Measurements from ENCODE around the gene NLK.
"Not testable (repeated sequence)": the region's sequence is repeated elsewhere in the genome, so short reads cannot be mapped to it uniquely, and the experiment has no call there.

The NLK gene

DNA sequence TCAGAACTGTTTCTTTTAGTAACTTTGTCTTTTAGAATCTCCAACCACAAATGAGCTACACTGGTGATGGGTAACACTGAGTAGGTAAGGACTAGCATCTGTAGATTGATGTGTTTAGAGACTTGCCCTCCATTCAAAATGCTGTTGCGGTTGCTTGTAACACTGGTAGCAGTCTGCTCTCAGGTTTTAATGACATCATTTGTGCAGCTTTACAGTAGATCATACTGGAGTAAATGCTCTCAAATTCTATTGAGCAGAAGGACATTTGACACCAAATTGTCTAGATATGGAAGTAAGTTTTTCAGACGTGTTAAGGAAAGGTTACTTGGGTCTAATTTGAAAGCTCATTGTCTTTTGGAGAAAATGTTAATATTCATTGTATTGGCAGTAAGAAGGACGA, 98.8 kb downstream of the NLK start:
- Histone ChIP-seq H3K27me3 (ENCODE audit: control insufficient read depth, insufficient read depth, low read length, poor library complexity, severe bottlenecking) (no peaks in the 10 kb centered on the region), H3K4me3 (ENCODE audit: insufficient read depth, low read depth, low read length) (no peak overlapping the region), H3K9me3 (ENCODE audit: control insufficient read depth, low read length) (no peaks in the 10 kb centered on the region), H3K4me1 (ENCODE audit: control insufficient read depth, insufficient read depth, low read length) (peaks cover 8% of the 10 kb centered on the region), H3K36me3 (ENCODE audit: control insufficient read depth, insufficient read depth, low read length) (no peaks in the 10 kb centered on the region), H3K27ac (ENCODE audit: insufficient read depth, low read depth, low read length, poor library complexity, severe bottlenecking) (no peak overlapping the region)
- 93% methylated on average over 3 of the region's 3 CpGs for WGBS, 2 experiments

DNA sequence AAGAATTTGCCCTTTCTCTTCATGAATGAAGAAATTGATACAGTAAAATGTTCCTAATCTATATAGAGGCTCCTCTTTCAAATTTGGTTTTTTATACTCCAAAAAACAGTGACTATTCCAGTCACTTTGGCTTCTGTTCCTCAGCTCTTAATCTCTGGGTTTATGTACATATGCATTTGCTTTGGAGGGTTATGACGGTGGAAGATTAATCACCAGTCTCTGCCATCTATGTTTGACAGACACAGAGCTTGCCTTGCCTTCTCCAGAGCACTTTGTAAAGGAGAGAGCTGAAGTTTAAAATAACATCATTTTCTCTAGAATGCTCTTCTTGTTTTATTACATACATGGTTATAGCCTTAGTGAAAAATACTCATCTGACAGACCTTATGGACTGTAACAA, 99.3 kb downstream of the NLK start:
- H3K27ac ChIP-seq (ENCODE audit: insufficient read depth, low read depth, low read length, poor library complexity, severe bottlenecking) = no peak overlapping the region
- WGBS, 2 experiments = 94 to 100% methylated on average over 1 of the region's 1 CpG
- peaks cover 8% of the 10 kb centered on the region for H3K4me1 ChIP-seq (ENCODE audit: control insufficient read depth, insufficient read depth, low read length)
- no peak overlapping the region for H3K4me3 ChIP-seq (ENCODE audit: insufficient read depth, low read depth, low read length)
- no peaks in the 10 kb centered on the region for H3K27me3 ChIP-seq (ENCODE audit: control insufficient read depth, insufficient read depth, low read length, poor library complexity, severe bottlenecking)
- H3K36me3 ChIP-seq (ENCODE audit: control insufficient read depth, insufficient read depth, low read length) = no peaks in the 10 kb centered on the region
- H3K9me3 ChIP-seq (ENCODE audit: control insufficient read depth, low read length) = no peaks in the 10 kb centered on the region

DNA sequence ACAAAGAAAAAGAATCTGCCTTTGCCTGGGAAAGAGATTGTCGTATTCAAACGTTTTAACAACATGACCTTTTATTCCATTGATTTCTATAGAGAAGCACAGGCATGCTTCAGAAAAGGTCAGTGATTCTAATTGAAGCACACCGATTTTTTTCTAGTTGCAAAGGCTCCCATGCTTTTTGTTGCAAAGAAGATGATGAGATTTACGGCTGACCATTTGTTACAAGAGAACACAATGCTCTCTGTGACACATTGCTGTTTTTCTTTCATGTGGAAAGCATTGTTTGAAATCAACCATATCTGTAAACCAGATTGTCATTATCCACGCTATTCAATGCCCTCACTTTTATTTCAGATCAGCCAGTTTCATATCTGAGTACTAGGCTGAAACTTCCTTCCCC, 99.8 kb downstream of the NLK start:
- H3K27me3 ChIP-seq (ENCODE audit: control insufficient read depth, insufficient read depth, low read length, poor library complexity, severe bottlenecking) = no peaks in the 10 kb centered on the region
- H3K9me3 ChIP-seq (ENCODE audit: control insufficient read depth, low read length) = no peaks in the 10 kb centered on the region
- H3K27ac ChIP-seq (ENCODE audit: insufficient read depth, low read depth, low read length, poor library complexity, severe bottlenecking) = no peak overlapping the region
- no peak overlapping the region for H3K4me3 ChIP-seq (ENCODE audit: insufficient read depth, low read depth, low read length)
- H3K36me3 ChIP-seq (ENCODE audit: control insufficient read depth, insufficient read depth, low read length) = no peaks in the 10 kb centered on the region
- peaks cover 8% of the 10 kb centered on the region for H3K4me1 ChIP-seq (ENCODE audit: control insufficient read depth, insufficient read depth, low read length)
- WGBS, 2 experiments = 76% methylated on average over 5 of the region's 5 CpGs

DNA sequence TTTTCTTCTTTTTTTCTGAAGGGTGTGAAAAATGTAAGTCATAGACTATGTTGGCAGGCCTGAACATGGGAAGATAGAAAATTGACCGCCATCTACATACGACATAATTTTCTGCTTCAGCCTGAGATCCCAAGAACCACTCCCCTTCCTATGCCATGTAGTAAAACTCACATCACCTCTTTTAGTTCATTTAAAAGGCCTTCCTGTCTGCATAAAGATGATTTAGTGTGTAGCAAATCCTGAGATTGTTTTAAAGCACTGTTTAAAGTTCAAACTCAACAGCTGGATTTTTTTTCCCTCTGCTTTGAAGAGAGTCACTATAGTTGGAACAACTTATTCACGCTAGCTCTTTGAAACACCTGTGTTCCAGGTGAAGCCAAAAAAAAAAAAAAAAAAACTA, 101.5 kb downstream of the NLK start:
- no peaks in the 10 kb centered on the region for H3K36me3 ChIP-seq (ENCODE audit: control insufficient read depth, insufficient read depth, low read length)
- no peaks in the 10 kb centered on the region for H3K9me3 ChIP-seq (ENCODE audit: control insufficient read depth, low read length)
- no peak overlapping the region for H3K4me3 ChIP-seq (ENCODE audit: insufficient read depth, low read depth, low read length)
- H3K4me1 ChIP-seq (ENCODE audit: control insufficient read depth, insufficient read depth, low read length) = peaks cover 8% of the 10 kb centered on the region
- H3K27ac ChIP-seq (ENCODE audit: insufficient read depth, low read depth, low read length, poor library complexity, severe bottlenecking) = no peak overlapping the region
- WGBS, 2 experiments = 94 to 96% methylated on average over 3 of the region's 3 CpGs
- H3K27me3 ChIP-seq (ENCODE audit: control insufficient read depth, insufficient read depth, low read length, poor library complexity, severe bottlenecking) = no peaks in the 10 kb centered on the region

DNA sequence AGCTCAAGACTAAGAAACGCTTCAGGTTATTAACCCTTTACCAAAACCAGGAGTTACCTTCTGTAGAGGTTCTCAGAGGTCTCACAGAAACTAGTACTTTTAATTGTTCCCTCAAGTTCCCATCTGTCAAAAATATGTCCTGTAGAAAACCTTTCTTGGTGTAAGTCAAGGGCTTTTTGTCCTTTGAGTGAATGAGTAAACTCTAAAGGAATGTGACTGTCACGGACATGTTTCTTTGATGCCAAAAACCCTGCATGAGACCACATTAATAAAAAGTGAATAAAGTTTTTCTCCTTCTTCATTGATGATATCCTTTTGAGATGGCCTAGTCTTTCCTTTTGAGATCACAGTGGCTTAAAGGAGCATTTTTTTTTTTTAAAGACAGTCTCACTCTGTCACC, 102.9 kb downstream of the NLK start:
- H3K9me3 ChIP-seq (ENCODE audit: control insufficient read depth, low read length) = no peaks in the 10 kb centered on the region
- peaks cover 8% of the 10 kb centered on the region for H3K4me1 ChIP-seq (ENCODE audit: control insufficient read depth, insufficient read depth, low read length)
- no peaks in the 10 kb centered on the region for H3K27me3 ChIP-seq (ENCODE audit: control insufficient read depth, insufficient read depth, low read length, poor library complexity, severe bottlenecking)
- WGBS, 2 experiments = 85% methylated on average over 2 of the region's 2 CpGs
- H3K27ac ChIP-seq (ENCODE audit: insufficient read depth, low read depth, low read length, poor library complexity, severe bottlenecking) = no peak overlapping the region
- no peaks in the 10 kb centered on the region for H3K36me3 ChIP-seq (ENCODE audit: control insufficient read depth, insufficient read depth, low read length)
- H3K4me3 ChIP-seq (ENCODE audit: insufficient read depth, low read depth, low read length) = no peak overlapping the region

DNA sequence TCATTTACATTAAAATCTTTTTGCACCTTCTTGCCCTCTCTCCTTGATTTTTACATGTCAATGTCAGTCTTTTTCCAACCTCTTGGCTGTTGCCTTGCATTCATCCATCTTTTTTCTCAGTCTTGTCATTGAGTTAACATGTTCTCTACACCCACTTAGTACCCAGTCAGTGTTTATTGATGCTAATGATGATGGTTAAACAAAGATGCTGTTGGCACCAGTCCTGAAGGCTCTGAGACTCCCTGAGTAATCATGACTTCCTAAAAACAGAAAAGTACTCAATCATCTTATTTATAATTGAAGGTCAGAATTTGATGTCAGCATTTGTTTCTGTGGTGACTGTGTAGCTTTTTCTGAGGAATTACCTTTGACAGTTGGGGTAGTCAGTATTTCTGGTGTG, 104.5 kb downstream of the NLK start:
- Histone ChIP-seq H3K4me3 (ENCODE audit: insufficient read depth, low read depth, low read length) (no peak overlapping the region), H3K4me1 (ENCODE audit: control insufficient read depth, insufficient read depth, low read length) (peaks cover 10% of the 10 kb centered on the region), H3K9me3 (ENCODE audit: control insufficient read depth, low read length) (no peaks in the 10 kb centered on the region), H3K27ac (ENCODE audit: insufficient read depth, low read depth, low read length, poor library complexity, severe bottlenecking) (no peak overlapping the region), H3K27me3 (ENCODE audit: control insufficient read depth, insufficient read depth, low read length, poor library complexity, severe bottlenecking) (no peaks in the 10 kb centered on the region), H3K36me3 (ENCODE audit: control insufficient read depth, insufficient read depth, low read length) (no peaks in the 10 kb centered on the region)

DNA sequence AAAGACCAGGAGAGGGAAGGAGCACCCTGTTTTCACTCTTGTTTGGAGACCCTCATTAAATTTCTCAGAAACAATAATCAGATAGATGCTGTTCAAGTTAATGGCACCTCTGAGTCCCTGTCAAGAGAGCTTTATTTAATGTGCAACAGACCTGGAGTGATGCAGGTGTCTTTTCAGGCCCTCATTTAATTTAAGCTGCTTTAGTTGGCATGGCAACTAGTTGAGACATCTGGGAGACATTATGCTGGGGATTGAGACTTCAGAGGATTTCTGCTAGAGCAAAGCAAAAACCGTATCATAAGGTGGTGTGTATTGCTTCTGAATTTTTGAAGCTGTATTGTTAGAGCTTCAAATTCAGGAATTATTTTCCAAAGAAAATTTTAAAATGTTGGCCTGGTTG, 108.5 kb downstream of the NLK start:
- Histone ChIP-seq H3K4me1 (ENCODE audit: control insufficient read depth, insufficient read depth, low read length) (peaks cover 4% of the 10 kb centered on the region), H3K27ac (ENCODE audit: insufficient read depth, low read depth, low read length, poor library complexity, severe bottlenecking) (no peak overlapping the region), H3K36me3 (ENCODE audit: control insufficient read depth, insufficient read depth, low read length) (no peaks in the 10 kb centered on the region), H3K4me3 (ENCODE audit: insufficient read depth, low read depth, low read length) (no peak overlapping the region), H3K9me3 (ENCODE audit: control insufficient read depth, low read length) (no peaks in the 10 kb centered on the region), H3K27me3 (ENCODE audit: control insufficient read depth, insufficient read depth, low read length, poor library complexity, severe bottlenecking) (no peaks in the 10 kb centered on the region)
- WGBS, 2 experiments = 74 to 87% methylated on average over 1 of the region's 1 CpG

DNA sequence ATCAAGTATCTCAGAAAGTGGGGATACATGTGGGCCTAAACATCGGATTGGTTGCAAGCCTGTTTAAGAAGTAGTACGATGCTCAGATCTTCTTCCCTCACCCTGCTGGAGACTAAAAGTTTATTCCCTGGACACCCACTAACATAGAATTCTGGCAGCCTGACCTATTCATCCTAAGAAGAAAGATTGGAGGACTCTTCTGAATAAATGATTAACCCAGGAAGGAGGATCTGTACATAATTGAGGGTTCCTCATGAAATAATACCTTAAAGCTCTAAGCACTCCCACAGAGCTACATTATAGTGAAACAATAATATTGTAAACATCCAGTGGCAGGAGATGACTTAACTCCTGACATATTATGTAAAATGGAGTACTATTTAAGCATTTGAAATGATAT, 111.7 kb downstream of the NLK start:
- Histone ChIP-seq H3K36me3 (ENCODE audit: control insufficient read depth, insufficient read depth, low read length) (no peaks in the 10 kb centered on the region), H3K9me3 (ENCODE audit: control insufficient read depth, low read length) (no peaks in the 10 kb centered on the region), H3K4me3 (ENCODE audit: insufficient read depth, low read depth, low read length) (no peak overlapping the region), H3K4me1 (ENCODE audit: control insufficient read depth, insufficient read depth, low read length) (peaks cover 4% of the 10 kb centered on the region), H3K27me3 (ENCODE audit: control insufficient read depth, insufficient read depth, low read length, poor library complexity, severe bottlenecking) (no peaks in the 10 kb centered on the region), H3K27ac (ENCODE audit: insufficient read depth, low read depth, low read length, poor library complexity, severe bottlenecking) (no peak overlapping the region)
- WGBS, 2 experiments = 90 to 96% methylated on average over 2 of the region's 2 CpGs

DNA sequence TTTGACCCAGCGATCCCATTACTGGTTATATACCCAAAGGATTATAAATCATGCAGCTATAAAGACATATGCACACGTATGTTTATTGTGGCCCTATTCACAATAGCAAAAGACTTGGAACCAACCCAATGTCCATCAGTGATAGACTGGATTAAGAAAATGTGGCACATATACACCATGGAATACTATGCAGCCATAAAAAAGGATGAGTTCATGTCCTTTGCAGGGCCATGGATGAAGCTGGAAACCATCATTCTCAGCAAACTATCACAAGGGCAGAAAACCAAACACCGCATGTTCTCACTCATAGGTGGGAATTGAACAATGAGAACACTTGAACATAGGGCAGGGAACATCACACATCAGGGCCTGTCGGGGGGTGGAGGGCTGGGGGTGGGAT, 112.9 kb downstream of the NLK start:
- H3K4me3 ChIP-seq (ENCODE audit: insufficient read depth, low read depth, low read length); H3K27ac ChIP-seq (ENCODE audit: insufficient read depth, low read depth, low read length, poor library complexity, severe bottlenecking); H3K27me3 ChIP-seq (ENCODE audit: control insufficient read depth, insufficient read depth, low read length, poor library complexity, severe bottlenecking); H3K36me3 ChIP-seq (ENCODE audit: control insufficient read depth, insufficient read depth, low read length); H3K4me1 ChIP-seq (ENCODE audit: control insufficient read depth, insufficient read depth, low read length); H3K9me3 ChIP-seq (ENCODE audit: control insufficient read depth, low read length): not testable (repeated sequence)
- 94 to 99% methylated on average over 4 of the region's 4 CpGs for WGBS, 2 experiments

DNA sequence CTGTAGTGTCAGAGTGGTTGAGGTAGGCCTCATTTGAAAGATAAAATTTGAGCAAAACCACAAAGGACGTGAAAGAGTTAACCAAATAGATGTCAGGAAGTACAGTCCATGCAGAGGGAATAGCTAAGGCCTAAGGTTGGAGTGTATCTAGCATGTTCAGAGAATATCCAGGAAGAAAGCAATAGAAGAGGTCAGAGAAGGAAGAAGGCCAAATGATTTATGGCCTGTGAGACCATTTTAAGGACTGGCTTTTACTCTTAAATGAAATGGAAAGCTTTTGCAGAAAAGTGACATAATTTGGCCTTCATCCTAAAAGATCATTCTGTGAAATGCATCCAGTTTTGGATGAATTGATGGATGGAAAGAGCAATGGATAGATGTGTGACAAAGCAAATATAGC, 116.5 kb downstream of the NLK start:
- no peak overlapping the region for H3K4me3 ChIP-seq (ENCODE audit: insufficient read depth, low read depth, low read length)
- H3K27me3 ChIP-seq (ENCODE audit: control insufficient read depth, insufficient read depth, low read length, poor library complexity, severe bottlenecking) = no peaks in the 10 kb centered on the region
- H3K36me3 ChIP-seq (ENCODE audit: control insufficient read depth, insufficient read depth, low read length) = no peaks in the 10 kb centered on the region
- H3K27ac ChIP-seq (ENCODE audit: insufficient read depth, low read depth, low read length, poor library complexity, severe bottlenecking) = no peak overlapping the region
- H3K9me3 ChIP-seq (ENCODE audit: control insufficient read depth, low read length) = no peaks in the 10 kb centered on the region
- WGBS, 2 experiments = 89% methylated on average over 1 of the region's 1 CpG
- no peaks in the 10 kb centered on the region for H3K4me1 ChIP-seq (ENCODE audit: control insufficient read depth, insufficient read depth, low read length)

DNA sequence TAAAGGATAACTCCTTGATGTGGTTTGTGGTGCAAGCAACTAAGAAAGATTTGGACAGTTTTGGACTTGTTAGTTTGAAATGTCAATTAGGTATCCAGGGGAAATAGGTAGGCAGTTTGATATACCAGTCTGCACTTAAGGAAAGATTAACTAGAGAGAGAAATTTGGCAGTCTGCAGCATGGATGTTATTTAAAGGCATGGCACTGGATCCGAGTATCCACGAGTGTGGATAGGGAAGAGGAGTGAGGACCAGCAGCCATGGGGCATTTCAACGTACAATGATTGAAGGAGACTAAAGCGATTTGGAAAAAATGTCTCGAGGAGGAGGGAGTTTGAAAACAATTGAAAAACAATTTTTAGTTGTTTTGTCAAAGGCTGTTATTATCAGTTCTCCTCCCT, 117.4 kb downstream of the NLK start:
- H3K4me3 ChIP-seq (ENCODE audit: insufficient read depth, low read depth, low read length) = no peak overlapping the region
- WGBS, 2 experiments = 95 to 98% methylated on average over 5 of the region's 5 CpGs
- no peaks in the 10 kb centered on the region for H3K4me1 ChIP-seq (ENCODE audit: control insufficient read depth, insufficient read depth, low read length)
- no peak overlapping the region for H3K27ac ChIP-seq (ENCODE audit: insufficient read depth, low read depth, low read length, poor library complexity, severe bottlenecking)
- H3K27me3 ChIP-seq (ENCODE audit: control insufficient read depth, insufficient read depth, low read length, poor library complexity, severe bottlenecking) = no peaks in the 10 kb centered on the region
- H3K36me3 ChIP-seq (ENCODE audit: control insufficient read depth, insufficient read depth, low read length) = no peaks in the 10 kb centered on the region
- H3K9me3 ChIP-seq (ENCODE audit: control insufficient read depth, low read length) = no peaks in the 10 kb centered on the region

Data from ectodermal cell (in vitro differentiated cells).